SK-N-SH (cell line): ENCODE data around the gene PTPRA. TPM values are rescaled to one million over a fixed set of nuclear protein-coding genes. Genes with fewer than 3 reads are reported as not detected.

ENCODE experiments used
- CTCF ChIA-PET: fragments of 300-600, 350-600 bp; formaldehyde crosslinking; extraction: SDS; loops from one replicate; lab custom pipeline; 2021; lab: Yijun Ruan, JAX
- POLR2A ChIA-PET: fragments of 350-600 bp; sonication (Branson Sonifier 250); formaldehyde crosslinking; extraction: SDS; loops from one replicate; lab custom pipeline; 2020; ENCODE audit warnings: antibody characterized with exemption, inconsistent platforms; lab: Yijun Ruan, JAX
- DNase-seq: peaks from one replicate; pipeline ENCODE4 v3.0.0; 2012
- H2AFZ ChIP-seq: fragments of 200-600 bp; sonication (generic); 2 replicates; pipeline ENCODE4 v1.8.1; 2016; ENCODE audit warnings: antibody characterized with exemption, mild to moderate bottlenecking, low read depth
- H3F3A ChIP-seq: fragments of 200-600 bp; sonication (generic); replicated peaks from 2 replicates; pipeline ENCODE3; 2016; ENCODE audit warnings: antibody characterized with exemption, mild to moderate bottlenecking; ENCODE audit not compliant: insufficient read depth
- H3K27ac ChIP-seq, 2 experiments: fragments of 200-500 bp in 1 of 2; fragments of 200-600 bp in 1 of 2; sonication (Bioruptor generic) in 1 of 2; sonication (generic), shearing (Covaris generic) in 1 of 2; 2 replicates each; pipeline versions ENCODE4 v1.5.1 to v1.6.1; 2014 to 2016; ENCODE audit warnings: low read depth in 2 of 2, inconsistent platforms in 1 of 2, low read length in 1 of 2, mild to moderate bottlenecking in 1 of 2, mixed read lengths in 1 of 2
- H3K27me3 ChIP-seq: fragments of 200-600 bp; sonication (generic), shearing (Covaris generic); 2 replicates; pipeline ENCODE4 v1.6.1; 2016; ENCODE audit warnings: mixed run types; ENCODE audit not compliant: insufficient read depth
- H3K36me3 ChIP-seq, 2 experiments: fragments of 200-500 bp in 1 of 2; fragments of 200-600 bp in 1 of 2; sonication (Bioruptor generic) in 1 of 2; sonication (generic) in 1 of 2; replicated peaks in 1 of 2; 2 replicates each; pipeline versions ENCODE3 to v1.5.1; 2014 to 2016; ENCODE audit warnings: low read length in 1 of 2, mild to moderate bottlenecking in 1 of 2; ENCODE audit not compliant: insufficient read depth in 2 of 2, control insufficient read depth in 1 of 2
- H3K4me1 ChIP-seq, 2 experiments: fragments of 200-500 bp in 1 of 2; fragments of 200-600 bp in 1 of 2; sonication (Bioruptor generic) in 1 of 2; sonication (generic), shearing (Covaris generic) in 1 of 2; 2 replicates each; pipeline versions ENCODE4 v1.5.1 to v1.6.1; 2014 to 2016; ENCODE audit warnings: low read depth in 1 of 2, low read length in 1 of 2, mixed run types in 1 of 2; ENCODE audit not compliant: insufficient read depth in 2 of 2, control insufficient read depth in 1 of 2
- H3K4me2 ChIP-seq: fragments of 200-600 bp; sonication (generic), shearing (Covaris generic); 2 replicates; pipeline ENCODE4 v1.6.1; 2017; ENCODE audit warnings: mixed run types
- H3K4me3 ChIP-seq, 2 experiments: fragments of 200-500 bp in 1 of 2; fragments of 200-600 bp in 1 of 2; sonication (Bioruptor generic) in 1 of 2; sonication (generic), shearing (Covaris generic) in 1 of 2; 2 replicates each; pipeline versions ENCODE4 v1.5.1 to v1.8.1; 2014 to 2016; ENCODE audit warnings: low read depth in 2 of 2, inconsistent platforms in 1 of 2, low read length in 1 of 2, mild to moderate bottlenecking in 1 of 2, mixed read lengths in 1 of 2, moderate library complexity in 1 of 2
- H3K79me2 ChIP-seq: fragments of 200-600 bp; sonication (generic); 2 replicates; pipeline ENCODE4 v1.8.1; 2017; ENCODE audit warnings: mild to moderate bottlenecking; ENCODE audit not compliant: insufficient read depth
- H3K9ac ChIP-seq: fragments of 200-600 bp; sonication (generic); 2 replicates; pipeline ENCODE4 v1.6.1; 2017; ENCODE audit warnings: mixed run types
- H3K9me2 ChIP-seq: fragments of 200-600 bp; sonication (generic); 2 replicates; pipeline ENCODE4 v1.6.1; 2017; ENCODE audit warnings: mixed run types
- H3K9me3 ChIP-seq: fragments of 200-600 bp; sonication (generic); 2 replicates; pipeline ENCODE4 v1.6.1; 2017; ENCODE audit warnings: mixed run types, mild to moderate bottlenecking, moderate library complexity
- H4K20me1 ChIP-seq: fragments of 200-600 bp; sonication (generic); 2 replicates; pipeline ENCODE4 v1.6.1; 2017; ENCODE audit warnings: mild to moderate bottlenecking, mixed run types; ENCODE audit not compliant: insufficient read depth
- CHD2 ChIP-seq: fragments of 150-350 bp; IDR thresholded peaks from 2 replicates; pipeline ENCODE4 v1.6.1; 2018; ENCODE audit warnings: low read length; ENCODE audit not compliant: partially characterized antibody
- ELF1 ChIP-seq: IDR thresholded peaks from 2 replicates; pipeline ENCODE4 v1.4.0; 2012
- EP300 ChIP-seq, 2 experiments: IDR thresholded peaks; 2 replicates each; pipeline versions ENCODE4 v1.4.0 to v1.6.1; 2012; ENCODE audit warnings: borderline replicate concordance in 1 of 2, low read depth in 1 of 2, low read length in 1 of 2
- EZH2phosphoT487 ChIP-seq: fragments of 200-600 bp; sonication (generic); IDR thresholded peaks from 2 replicates; pipeline ENCODE4 v1.6.1; 2017; ENCODE audit warnings: low read depth, mixed run types, mild to moderate bottlenecking, antibody characterized with exemption, moderate library complexity, borderline replicate concordance
- FOSL2 ChIP-seq: IDR thresholded peaks from 2 replicates; pipeline ENCODE4 v1.4.0; 2012; ENCODE audit warnings: low read depth, mild to moderate bottlenecking, moderate library complexity, borderline replicate concordance
- FOXJ3 ChIP-seq: sonication (generic); formaldehyde crosslinking; IDR thresholded peaks from 2 replicates; pipeline ENCODE4 v1.5.1; 2020; ENCODE audit warnings: mild to moderate bottlenecking, missing genetic modification reagents
- GABPA ChIP-seq: IDR thresholded peaks from 2 replicates; pipeline ENCODE4 v1.4.0; 2012; ENCODE audit warnings: low read depth, mild to moderate bottlenecking
- MEF2A ChIP-seq: IDR thresholded peaks from 2 replicates; pipeline ENCODE4 v1.4.0; 2012; ENCODE audit warnings: low read depth, borderline replicate concordance
- MXI1 ChIP-seq: IDR thresholded peaks from 2 replicates; pipeline ENCODE4 v1.6.1; 2012; ENCODE audit warnings: mild to moderate bottlenecking, low read depth, low read length, improper control_type of control experiment
- POLR2AphosphoS5 ChIP-seq: IDR thresholded peaks from 2 replicates; pipeline ENCODE4 v1.6.1; 2012; ENCODE audit warnings: low read depth, low read length
- RAD21 ChIP-seq: IDR thresholded peaks from 2 replicates; pipeline ENCODE4 v1.6.1; 2012; ENCODE audit warnings: mild to moderate bottlenecking, low read length
- RFX5 ChIP-seq: IDR thresholded peaks from 2 replicates; pipeline ENCODE4 v1.6.1; 2012; ENCODE audit warnings: mild to moderate bottlenecking, improper control_type of control experiment, low read length
- SIN3A ChIP-seq: IDR thresholded peaks from 2 replicates; pipeline ENCODE4 v1.6.1; 2012; ENCODE audit warnings: low read depth, mild to moderate bottlenecking, low read length, moderate library complexity, borderline replicate concordance
- TAF1 ChIP-seq: IDR thresholded peaks from 2 replicates; pipeline ENCODE4 v1.6.1; 2012; ENCODE audit warnings: low read depth, mild to moderate bottlenecking, low read length, moderate library complexity, borderline replicate concordance
- TEAD4 ChIP-seq: IDR thresholded peaks from 2 replicates; pipeline ENCODE4 v1.4.0; 2012; ENCODE audit warnings: mild to moderate bottlenecking, borderline replicate concordance; ENCODE audit not compliant: insufficient read depth
- WGBS: methylation state at CpG from one replicate; pipeline ENCODE4 v1.1.6; 2017; ENCODE audit warnings: low lambda C conversion rate; 5-methylcytosine and 5-hydroxymethylcytosine counted together
- polyA plus RNA-seq, 3 experiments: library from polyadenylated mRNA; depleted of rRNA; stranded (reverse); fragments of >200 nt; gene quantifications; 2 replicates each; pipeline ENCODE4 v1.2.3, GENCODE V29; 2012
- TF ChIP-seq, protein P1 (sequence below): IDR thresholded peaks from 2 replicates; pipeline ENCODE4; 2012
- TF ChIP-seq, protein P2 (sequence below): IDR thresholded peaks from 2 replicates; pipeline ENCODE4 v1.4.0; 2012; ENCODE audit warnings: low read depth, borderline replicate concordance
- TF ChIP-seq, protein P3 (sequence below): IDR thresholded peaks from 2 replicates; pipeline ENCODE4 v1.4.0; 2012; ENCODE audit warnings: low read depth, borderline replicate concordance
- TF ChIP-seq, protein P4 (sequence below): IDR thresholded peaks from 2 replicates; pipeline ENCODE4 v1.4.0; 2012; ENCODE audit warnings: low read depth

Gene PTPRA
- polyA plus RNA-seq, 1 of the 3 experiments (the other 2 are of a cell fraction): 47.6 TPM

DNA sequence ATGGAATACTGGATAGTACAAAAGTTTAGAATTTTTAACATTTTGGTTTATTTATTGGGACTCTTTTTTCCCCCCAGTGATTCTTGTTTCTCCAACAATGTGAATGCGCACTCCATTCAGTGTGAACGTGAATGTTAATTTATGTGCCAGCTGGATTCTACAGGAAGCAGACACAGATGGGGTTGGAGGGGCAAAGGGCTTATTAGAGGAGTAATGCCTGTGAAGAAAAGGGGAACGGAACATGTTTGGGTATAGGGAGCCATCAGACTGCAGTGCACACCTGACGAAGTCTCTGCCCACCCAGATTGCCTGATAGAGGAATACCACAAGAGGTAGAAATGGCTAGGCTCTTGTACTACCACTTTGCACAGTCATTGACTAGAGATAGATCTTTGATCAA lies 48.2 kb downstream of the PTPRA start:
- ChIA-PET CTCF (no interaction called here), POLR2A (no interaction called here)
- Histone ChIP-seq H3K4me2 (no peak overlapping the region), H3K9me3 (no peaks in the 10 kb centered on the region), H3K27ac (no peak overlapping the region), H3F3A (no peaks in the 10 kb centered on the region), H3K9me2 (no peaks in the 10 kb centered on the region), H3K79me2 (peaks cover 28% of the 10 kb centered on the region), H3K4me3 (no peak overlapping the region), H3K9ac (no peak overlapping the region), H3K4me1 (no peaks in the 10 kb centered on the region), H3K27me3 (no peaks in the 10 kb centered on the region), H4K20me1 (0 out of 2 replicates have a peak, but pooled peaks cover 5% of the 10 kb centered on the region), H3K36me3 (peaks cover 0 to 8% of the 10 kb centered on the region in 2 experiments), H2AFZ (no peak overlapping the region)
- TF ChIP-seq MXI1 (no peak), POLR2AphosphoS5 (no peak), SIN3A (no peak), GABPA (no peak), RFX5 (no peak)
- TF ChIP-seq, protein P1, sequence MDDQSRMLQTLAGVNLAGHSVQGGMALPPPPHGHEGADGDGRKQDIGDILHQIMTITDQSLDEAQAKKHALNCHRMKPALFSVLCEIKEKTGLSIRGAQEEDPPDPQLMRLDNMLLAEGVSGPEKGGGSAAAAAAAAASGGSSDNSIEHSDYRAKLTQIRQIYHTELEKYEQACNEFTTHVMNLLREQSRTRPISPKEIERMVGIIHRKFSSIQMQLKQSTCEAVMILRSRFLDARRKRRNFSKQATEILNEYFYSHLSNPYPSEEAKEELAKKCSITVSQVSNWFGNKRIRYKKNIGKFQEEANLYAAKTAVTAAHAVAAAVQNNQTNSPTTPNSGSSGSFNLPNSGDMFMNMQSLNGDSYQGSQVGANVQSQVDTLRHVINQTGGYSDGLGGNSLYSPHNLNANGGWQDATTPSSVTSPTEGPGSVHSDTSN: no peak
- over 99% methylated on average over 4 of the region's 4 CpGs for WGBS
- DNase-seq: no peak

DNA sequence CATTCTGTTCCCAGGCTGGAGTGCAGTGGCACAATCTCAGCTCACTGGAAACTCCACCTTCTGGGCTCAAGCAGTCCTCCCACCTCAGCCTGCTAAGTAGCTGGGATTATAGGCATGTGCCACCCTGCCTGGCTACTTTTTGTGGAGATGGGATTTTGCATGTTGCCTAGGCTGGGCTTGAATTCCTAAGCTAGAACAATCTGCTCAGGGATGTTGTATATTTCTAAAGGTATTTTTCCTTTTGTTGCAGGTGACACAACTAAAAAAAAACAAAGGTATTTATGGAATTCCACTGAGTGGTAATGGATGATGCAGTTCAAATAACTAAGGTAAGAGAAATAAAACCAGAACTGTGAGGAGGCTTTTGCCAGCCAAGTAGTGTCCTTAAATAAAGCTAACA lies 49.7 kb downstream of the PTPRA start:
- H3K9me3 ChIP-seq: no peaks in the 10 kb centered on the region
- H3K79me2 ChIP-seq: peaks cover 23% of the 10 kb centered on the region; the same call in 1 of the 2 replicates
- peaks cover 0 to 13% of the 10 kb centered on the region in 2 experiments for H3K36me3 ChIP-seq
- no peak overlapping the region for H3K4me3 ChIP-seq
- H3K4me1 ChIP-seq: no peaks in the 10 kb centered on the region
- H3K27ac ChIP-seq: no peak overlapping the region
- no peak overlapping the region for H3K9ac ChIP-seq
- no peak for DNase-seq
- H3K4me2 ChIP-seq: no peak overlapping the region
- H3F3A ChIP-seq: no peaks in the 10 kb centered on the region
- no peaks in the 10 kb centered on the region for H3K27me3 ChIP-seq
- H2AFZ ChIP-seq: no peak overlapping the region
- ChIA-PET CTCF (interaction anchor here (0.7 to 1.3 kb wide), 3 partner anchors 9 to 78 kb away, joined by 3 read pairs; no protein-coding TSS in a partner anchor), POLR2A (no interaction called here)
- TF ChIP-seq EP300 (IDR thresholded peaks at IDR 0.05; ENCODE audit: borderline replicate concordance in 1 of 2, low read depth in 1 of 2, low read length in 1 of 2): no peak
- no peak for TF ChIP-seq TEAD4
- TF ChIP-seq ELF1: no peak
- TF ChIP-seq, protein P2, sequence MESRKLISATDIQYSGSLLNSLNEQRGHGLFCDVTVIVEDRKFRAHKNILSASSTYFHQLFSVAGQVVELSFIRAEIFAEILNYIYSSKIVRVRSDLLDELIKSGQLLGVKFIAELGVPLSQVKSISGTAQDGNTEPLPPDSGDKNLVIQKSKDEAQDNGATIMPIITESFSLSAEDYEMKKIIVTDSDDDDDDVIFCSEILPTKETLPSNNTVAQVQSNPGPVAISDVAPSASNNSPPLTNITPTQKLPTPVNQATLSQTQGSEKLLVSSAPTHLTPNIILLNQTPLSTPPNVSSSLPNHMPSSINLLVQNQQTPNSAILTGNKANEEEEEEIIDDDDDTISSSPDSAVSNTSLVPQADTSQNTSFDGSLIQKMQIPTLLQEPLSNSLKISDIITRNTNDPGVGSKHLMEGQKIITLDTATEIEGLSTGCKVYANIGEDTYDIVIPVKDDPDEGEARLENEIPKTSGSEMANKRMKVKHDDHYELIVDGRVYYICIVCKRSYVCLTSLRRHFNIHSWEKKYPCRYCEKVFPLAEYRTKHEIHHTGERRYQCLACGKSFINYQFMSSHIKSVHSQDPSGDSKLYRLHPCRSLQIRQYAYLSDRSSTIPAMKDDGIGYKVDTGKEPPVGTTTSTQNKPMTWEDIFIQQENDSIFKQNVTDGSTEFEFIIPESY: no peak
- TF ChIP-seq EZH2phosphoT487: no peak
- no peak for TF ChIP-seq MXI1
- TF ChIP-seq CHD2: no peak
- TF ChIP-seq RAD21: no peak
- TF ChIP-seq MEF2A: no peak
- TF ChIP-seq FOXJ3 (CRISPR knock-in tag): no peak
- TF ChIP-seq, protein P3, sequence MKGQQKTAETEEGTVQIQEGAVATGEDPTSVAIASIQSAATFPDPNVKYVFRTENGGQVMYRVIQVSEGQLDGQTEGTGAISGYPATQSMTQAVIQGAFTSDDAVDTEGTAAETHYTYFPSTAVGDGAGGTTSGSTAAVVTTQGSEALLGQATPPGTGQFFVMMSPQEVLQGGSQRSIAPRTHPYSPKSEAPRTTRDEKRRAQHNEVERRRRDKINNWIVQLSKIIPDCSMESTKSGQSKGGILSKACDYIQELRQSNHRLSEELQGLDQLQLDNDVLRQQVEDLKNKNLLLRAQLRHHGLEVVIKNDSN: no peak
- no peak for TF ChIP-seq FOSL2
- TF ChIP-seq TAF1: no peak
- TF ChIP-seq RFX5: no peak
- TF ChIP-seq, protein P4, sequence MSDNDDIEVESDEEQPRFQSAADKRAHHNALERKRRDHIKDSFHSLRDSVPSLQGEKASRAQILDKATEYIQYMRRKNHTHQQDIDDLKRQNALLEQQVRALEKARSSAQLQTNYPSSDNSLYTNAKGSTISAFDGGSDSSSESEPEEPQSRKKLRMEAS: no peak
- TF ChIP-seq SIN3A: no peak
- TF ChIP-seq, all 33 proteins: peak for 0
- Histone ChIP-seq H4K20me1 (0 out of 2 replicates have a peak, but pooled peaks cover 5% of the 10 kb centered on the region), H3K9me2 (no peaks in the 10 kb centered on the region)
